OCI-LY3 (cell line): ENCODE results near the gene UBR1.
"Not testable (repeated sequence)": the region's sequence is repeated elsewhere in the genome, so short reads cannot be mapped to it uniquely, and the experiment has no call there.

Source experiments
- H2AFZ ChIP-seq: fragments of 200-600, 300-600 bp; shearing (Covaris generic); 2 replicates; pipeline ENCODE4 v1.6.0; 2014; ENCODE audit warnings: antibody characterized with exemption, low read depth, low read length
- H3K27ac ChIP-seq: fragments of 200-600, 300-600 bp; sonication (generic); 2 replicates; pipeline ENCODE4 v1.5.1; 2014; ENCODE audit warnings: mild to moderate bottlenecking, low read length, moderate library complexity, mixed read lengths
- H3K27me3 ChIP-seq: fragments of 200-600, 300-600 bp; sonication (generic); 2 replicates; pipeline ENCODE4 v1.6.1; 2014; ENCODE audit warnings: low read depth, low read length, mixed read lengths
- H3K36me3 ChIP-seq: fragments of 200-600, 300-600 bp; sonication (generic); replicated peaks from 2 replicates; pipeline ENCODE3; 2014; ENCODE audit warnings: low read depth, low read length, mixed read lengths
- H3K4me1 ChIP-seq: fragments of 300-600, 200-600 bp; sonication (generic); 2 replicates; pipeline ENCODE4 v1.6.1; 2014; ENCODE audit warnings: low read length, mixed read lengths
- H3K4me2 ChIP-seq: fragments of 200-600, 300-600 bp; sonication (generic); 2 replicates; pipeline ENCODE4 v1.6.1; 2014; ENCODE audit warnings: low read length, mixed read lengths
- H3K4me3 ChIP-seq: fragments of 300-600, 200-600 bp; sonication (generic); 2 replicates; pipeline ENCODE4 v1.5.1; 2014; ENCODE audit warnings: antibody characterized with exemption, mild to moderate bottlenecking, low read length, moderate library complexity
- H3K79me2 ChIP-seq: fragments of 300-600, 200-600 bp; shearing (Covaris generic); 2 replicates; pipeline ENCODE4 v1.6.1; 2014; ENCODE audit warnings: mild to moderate bottlenecking, low read length, mixed read lengths
- H3K9ac ChIP-seq: fragments of 300-600, 200-600 bp; shearing (Covaris generic); 2 replicates; pipeline ENCODE4 v1.6.0; 2014; ENCODE audit warnings: mild to moderate bottlenecking, low read length, moderate library complexity
- H3K9me3 ChIP-seq: fragments of 200-600, 300-600 bp; shearing (Covaris generic); 2 replicates; pipeline ENCODE4 v1.6.1; 2014; ENCODE audit warnings: low read length, mixed read lengths; ENCODE audit not compliant: insufficient read depth
- H4K20me1 ChIP-seq: fragments of 200-600, 300-600 bp; sonication (generic); 2 replicates; pipeline ENCODE4 v1.6.1; 2016; ENCODE audit warnings: low read length, mixed read lengths; ENCODE audit not compliant: insufficient read depth
- EZH2phosphoT487 ChIP-seq: fragments of 200-600 bp; shearing (Covaris generic); IDR thresholded peaks from 2 replicates; pipeline ENCODE4 v1.6.1; 2018; ENCODE audit warnings: antibody characterized with exemption, mixed run types, low read depth
- TF ChIP-seq, protein P1 (sequence below): fragments of 200-600, 300-600 bp; sonication (generic); IDR thresholded peaks from 2 replicates; pipeline ENCODE4 v1.5.1; 2014; ENCODE audit warnings: antibody characterized with exemption, low read length, low read depth

UBR1 gene

DNA sequence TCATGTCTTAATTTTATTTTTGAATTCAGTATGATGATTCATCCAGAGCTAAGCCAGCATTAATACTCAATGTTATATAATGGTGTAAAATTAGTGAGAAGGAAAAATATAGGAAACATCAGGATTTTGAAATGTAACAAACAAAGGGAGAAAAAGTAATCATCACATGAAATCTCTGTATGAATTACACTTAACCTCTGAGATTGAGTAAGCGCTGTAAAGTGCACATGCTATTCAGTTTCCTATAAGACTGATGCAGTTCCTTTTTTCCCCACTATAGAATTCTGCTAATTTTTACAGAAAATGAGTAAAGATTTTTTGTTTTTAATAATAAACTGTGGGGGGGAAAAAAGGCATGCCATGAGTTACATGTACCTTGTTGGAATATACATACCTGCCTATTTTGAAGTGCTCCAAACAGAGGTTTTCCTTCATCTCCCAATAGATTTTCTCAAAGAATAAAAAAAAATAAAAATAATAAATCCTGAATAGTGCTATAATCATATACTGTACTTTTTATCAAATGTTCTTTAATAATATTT, 121.3 kb downstream of the UBR1 start:
- no peaks in the 10 kb centered on the region for H4K20me1 ChIP-seq
- no peak overlapping the region for H3K4me3 ChIP-seq
- no peak overlapping the region for H3K4me2 ChIP-seq
- TF ChIP-seq, protein P1, sequence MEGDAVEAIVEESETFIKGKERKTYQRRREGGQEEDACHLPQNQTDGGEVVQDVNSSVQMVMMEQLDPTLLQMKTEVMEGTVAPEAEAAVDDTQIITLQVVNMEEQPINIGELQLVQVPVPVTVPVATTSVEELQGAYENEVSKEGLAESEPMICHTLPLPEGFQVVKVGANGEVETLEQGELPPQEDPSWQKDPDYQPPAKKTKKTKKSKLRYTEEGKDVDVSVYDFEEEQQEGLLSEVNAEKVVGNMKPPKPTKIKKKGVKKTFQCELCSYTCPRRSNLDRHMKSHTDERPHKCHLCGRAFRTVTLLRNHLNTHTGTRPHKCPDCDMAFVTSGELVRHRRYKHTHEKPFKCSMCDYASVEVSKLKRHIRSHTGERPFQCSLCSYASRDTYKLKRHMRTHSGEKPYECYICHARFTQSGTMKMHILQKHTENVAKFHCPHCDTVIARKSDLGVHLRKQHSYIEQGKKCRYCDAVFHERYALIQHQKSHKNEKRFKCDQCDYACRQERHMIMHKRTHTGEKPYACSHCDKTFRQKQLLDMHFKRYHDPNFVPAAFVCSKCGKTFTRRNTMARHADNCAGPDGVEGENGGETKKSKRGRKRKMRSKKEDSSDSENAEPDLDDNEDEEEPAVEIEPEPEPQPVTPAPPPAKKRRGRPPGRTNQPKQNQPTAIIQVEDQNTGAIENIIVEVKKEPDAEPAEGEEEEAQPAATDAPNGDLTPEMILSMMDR = no peak
- TF ChIP-seq EZH2phosphoT487 = no peak
- no peak overlapping the region for H3K9ac ChIP-seq
- no peaks in the 10 kb centered on the region for H3K79me2 ChIP-seq
- no peaks in the 10 kb centered on the region for H3K9me3 ChIP-seq
- no peak overlapping the region for H3K27ac ChIP-seq
- no peak overlapping the region for H2AFZ ChIP-seq
- H3K36me3 ChIP-seq = peaks cover 6% of the 10 kb centered on the region
- no peaks in the 10 kb centered on the region for H3K27me3 ChIP-seq
- no peaks in the 10 kb centered on the region for H3K4me1 ChIP-seq

DNA sequence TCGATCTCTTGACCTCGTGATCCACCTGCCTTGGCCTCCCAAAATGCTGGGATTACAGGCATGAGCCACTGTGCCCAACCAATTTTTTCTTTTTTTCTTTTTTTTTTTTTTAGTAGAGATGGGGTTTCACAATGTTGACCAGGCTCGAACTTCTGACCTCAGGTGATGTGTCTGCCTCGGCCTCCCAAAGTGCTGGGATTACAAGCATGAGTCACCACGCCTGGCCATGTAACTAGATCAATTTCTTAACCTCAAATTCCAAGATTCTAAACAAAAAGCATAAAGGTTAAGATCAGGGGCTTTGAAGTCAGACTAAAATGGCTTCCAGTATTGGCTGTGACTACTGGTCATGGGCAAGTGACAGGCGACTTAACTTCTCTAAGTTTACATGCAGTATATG, 126.7 kb downstream of the UBR1 start:
- H3K4me3 ChIP-seq, H3K4me1 ChIP-seq, H3K27me3 ChIP-seq, H2AFZ ChIP-seq, H4K20me1 ChIP-seq, H3K4me2 ChIP-seq, H3K9ac ChIP-seq, H3K9me3 ChIP-seq, H3K79me2 ChIP-seq, H3K27ac ChIP-seq: not testable (repeated sequence)
- H3K36me3 ChIP-seq = peaks cover 18% of the 10 kb centered on the region

DNA sequence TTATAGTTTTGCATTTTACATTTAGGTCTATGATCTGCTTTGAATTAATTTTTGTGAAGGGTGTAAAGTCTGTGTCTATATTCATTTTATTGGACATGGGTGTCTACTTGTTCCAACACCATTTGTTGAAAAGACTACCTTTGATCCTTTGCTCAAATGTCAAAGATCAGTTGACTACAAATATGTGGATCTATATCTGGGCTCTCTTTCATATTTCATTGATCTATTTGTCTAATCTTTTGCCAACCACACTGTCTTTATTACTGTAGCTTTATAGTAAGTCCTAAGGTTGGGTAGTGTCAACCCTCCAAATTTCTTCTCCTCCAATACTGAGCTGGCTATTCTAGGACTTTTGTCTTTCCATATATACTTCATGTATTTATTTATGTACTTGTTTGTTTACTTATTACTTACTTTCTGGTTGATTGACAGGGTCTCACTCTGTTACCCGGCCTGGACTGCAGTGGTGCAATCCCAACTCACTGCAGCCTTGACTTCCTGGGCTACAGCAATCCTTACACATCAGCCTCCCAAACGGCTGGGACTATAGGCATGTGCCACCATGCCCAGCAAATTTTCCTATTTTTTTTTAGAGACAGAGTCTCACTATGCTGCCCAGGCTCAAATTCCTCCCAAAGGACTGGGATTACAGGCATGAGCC, 131.5 kb downstream of the UBR1 start:
- no peaks in the 10 kb centered on the region for H3K27me3 ChIP-seq
- H3K27ac ChIP-seq = no peak overlapping the region
- no peaks in the 10 kb centered on the region for H3K4me1 ChIP-seq
- H4K20me1 ChIP-seq = no peaks in the 10 kb centered on the region
- H3K4me2 ChIP-seq = no peak overlapping the region
- H3K9me3 ChIP-seq = no peaks in the 10 kb centered on the region
- TF ChIP-seq, protein P1 = no peak
- TF ChIP-seq EZH2phosphoT487 = no peak
- no peaks in the 10 kb centered on the region for H3K79me2 ChIP-seq
- H3K36me3 ChIP-seq = peaks cover 26% of the 10 kb centered on the region
- no peak overlapping the region for H2AFZ ChIP-seq
- H3K9ac ChIP-seq = no peak overlapping the region
- no peak overlapping the region for H3K4me3 ChIP-seq

DNA sequence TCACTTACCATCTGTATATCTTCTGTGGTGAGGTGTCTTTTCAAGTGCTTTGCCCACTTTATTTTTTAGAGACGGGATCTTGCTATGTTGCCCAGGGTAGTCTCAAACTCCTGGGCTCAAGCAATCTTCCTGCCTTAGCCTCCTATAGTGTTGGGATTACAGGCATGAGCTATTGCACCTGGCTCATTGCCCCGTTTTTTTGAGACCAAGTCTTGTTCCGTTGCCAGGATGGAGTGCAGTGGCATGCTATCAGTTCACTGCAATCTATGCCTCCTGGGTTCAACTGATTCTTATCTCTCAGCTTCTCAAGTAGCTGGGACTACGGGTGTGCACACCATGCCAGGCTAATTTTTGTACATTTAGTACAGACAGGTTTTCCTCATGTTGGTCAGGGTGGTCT, 132.7 kb downstream of the UBR1 start:
- H3K9me3 ChIP-seq = no peaks in the 10 kb centered on the region
- H2AFZ ChIP-seq = no peak overlapping the region
- no peaks in the 10 kb centered on the region for H3K4me1 ChIP-seq
- H3K36me3 ChIP-seq = peaks cover 26% of the 10 kb centered on the region
- no peak overlapping the region for H3K4me2 ChIP-seq
- no peaks in the 10 kb centered on the region for H3K27me3 ChIP-seq
- H3K9ac ChIP-seq = no peak overlapping the region
- TF ChIP-seq, protein P1 = no peak
- TF ChIP-seq EZH2phosphoT487 = no peak
- H3K27ac ChIP-seq = no peak overlapping the region
- H4K20me1 ChIP-seq = no peaks in the 10 kb centered on the region
- H3K79me2 ChIP-seq = no peaks in the 10 kb centered on the region
- H3K4me3 ChIP-seq = no peak overlapping the region
